ENCODE data around the gene NDUFS8. TPM values are rescaled to one million over a fixed set of nuclear protein-coding genes. Genes with fewer than 3 reads are reported as not detected.
A peak's percentile ranks its signal among the peaks of the same experiment; 100 is the strongest.

The NDUFS8 gene
- total RNA-seq, 2 donors from 2014 or later: 304 to 342 TPM

DNA sequence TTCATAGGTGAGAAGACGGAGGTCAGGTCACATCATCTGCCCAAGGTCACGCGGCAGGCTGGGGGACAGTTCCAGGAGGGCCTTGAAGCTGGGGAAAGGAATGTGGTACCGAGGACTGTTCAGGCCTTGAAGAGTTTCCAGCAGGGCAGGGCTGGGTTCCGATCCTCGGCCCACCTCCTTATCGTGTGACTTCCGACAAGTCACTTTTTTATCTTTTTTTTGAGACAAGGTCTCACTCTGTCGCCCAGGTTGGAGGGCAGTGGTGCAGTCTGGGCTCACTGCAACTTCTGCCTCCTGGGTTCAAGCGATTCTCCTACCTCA lies 623 bp downstream of the NDUFS8 start:
- DNase-seq (no peak), ATAC-seq (peak; percentile 10 to 20)
- intact Hi-C loops (cut with DNase I): loop anchor here in 1 of 2 donors (10.0 kb wide), 2 partner anchors 94 to 174 kb away; partner anchors contain the start of gene CHKA

DNA sequence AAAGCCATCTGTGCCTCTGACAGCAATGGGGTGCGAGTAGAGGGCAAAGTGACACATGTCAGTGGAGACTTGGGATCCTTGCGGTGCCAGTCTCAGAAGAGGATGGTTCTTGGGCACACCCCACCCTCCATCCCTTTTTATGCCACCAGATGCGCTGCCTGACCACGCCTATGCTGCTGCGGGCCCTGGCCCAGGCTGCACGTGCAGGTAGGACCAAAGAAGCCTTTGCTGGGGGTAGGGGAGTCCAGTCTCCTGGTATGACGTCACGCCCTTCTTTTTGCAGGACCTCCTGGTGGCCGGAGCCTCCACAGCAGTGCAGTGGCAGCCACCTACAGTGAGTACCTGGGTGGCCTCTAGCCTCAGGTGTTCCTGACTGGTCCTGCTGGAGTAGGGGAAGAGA lies 1.5 kb downstream of the NDUFS8 start:
- no peak for DNase-seq
- ATAC-seq: no peak
- intact Hi-C loops (cut with DNase I): loop anchor here in 1 of 2 donors (10.0 kb wide), 2 partner anchors 93 to 173 kb away; partner anchors contain the start of gene CHKA

DNA sequence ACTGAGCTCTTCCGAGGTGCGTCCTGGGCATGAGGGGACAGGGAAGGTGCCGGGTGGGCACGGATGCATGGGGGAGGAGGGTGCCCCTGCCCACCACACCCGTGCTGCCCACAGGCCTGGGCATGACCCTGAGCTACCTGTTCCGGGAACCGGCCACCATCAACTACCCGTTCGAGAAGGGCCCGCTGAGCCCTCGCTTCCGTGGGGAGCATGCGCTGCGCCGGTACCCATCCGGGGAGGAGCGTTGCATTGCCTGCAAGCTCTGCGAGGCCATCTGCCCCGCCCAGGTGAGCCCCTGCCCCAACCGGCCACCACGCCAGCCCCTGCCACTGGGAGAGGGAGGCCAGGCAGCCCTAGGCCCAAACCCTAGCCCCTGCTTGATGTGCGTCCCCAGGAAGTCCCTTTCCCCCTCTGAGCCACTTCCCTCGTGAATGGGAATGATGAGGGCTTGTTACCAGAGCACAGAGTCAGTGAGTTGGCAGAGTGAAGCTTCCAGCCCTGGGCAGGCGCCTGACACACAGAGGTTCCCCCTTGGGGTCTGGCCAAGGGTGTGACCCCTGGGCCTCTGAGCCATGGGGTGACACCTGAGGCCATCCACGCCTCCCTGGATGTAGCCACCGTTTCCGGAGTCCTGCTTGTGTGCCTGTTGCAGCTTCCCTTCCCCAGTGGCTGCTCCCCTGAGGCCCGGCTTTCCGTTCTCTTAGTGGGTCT lies 2.7 kb downstream of the NDUFS8 start:
- ATAC-seq: no peak
- intact Hi-C loops (cut with DNase I): loop anchor here in 1 of 2 donors (10.0 kb wide), 2 partner anchors 92 to 172 kb away; partner anchors contain the start of gene CHKA
- DNase-seq: no peak

- peak; percentile 71 for DNase-seq
- peak; percentile 7 to 19 for ATAC-seq
- intact Hi-C loops (cut with DNase I): loop anchor here in 1 of 2 donors (10.0 kb wide), 2 partner anchors 91 to 171 kb away; partner anchors contain the start of gene CHKA
These were observed 3.2 kb downstream of the NDUFS8 start for GRCh38 chr11:68033708-68034045.

DNA sequence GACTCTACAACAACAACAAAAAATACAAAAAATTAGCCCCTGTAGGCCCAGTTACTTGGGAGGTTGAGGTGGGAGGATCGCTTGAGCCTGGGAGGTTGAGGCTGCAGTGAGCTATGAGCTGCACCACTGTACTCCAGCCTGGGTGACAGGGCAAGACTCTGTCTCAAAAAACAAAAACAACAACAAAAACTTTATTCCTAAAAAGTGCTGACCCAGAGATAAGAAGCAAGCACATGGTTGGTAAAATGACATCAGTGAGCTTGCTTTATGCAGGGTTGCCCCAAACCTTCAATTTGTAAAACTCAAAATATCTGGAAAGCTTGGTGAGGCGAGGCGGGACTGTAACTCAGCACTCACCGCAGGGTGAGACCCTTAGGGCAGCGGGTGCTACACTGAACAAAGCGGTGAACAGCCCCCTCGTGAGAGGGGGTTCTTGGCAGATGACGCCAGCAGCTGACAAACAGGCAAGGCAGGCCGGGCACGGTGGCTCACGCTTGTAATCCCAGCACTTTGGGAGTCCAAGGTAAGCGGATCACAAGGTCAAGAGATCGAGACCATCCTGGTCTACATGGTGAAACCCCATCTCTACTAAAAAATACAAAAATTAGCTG lies 4.9 kb downstream of the NDUFS8 start:
- no peak for DNase-seq
- no peak for ATAC-seq
- intact Hi-C loops (cut with DNase I): loop anchor here in 1 of 2 donors (10.0 kb wide), 2 partner anchors 89 to 169 kb away; partner anchors contain the start of gene CHKA

DNA sequence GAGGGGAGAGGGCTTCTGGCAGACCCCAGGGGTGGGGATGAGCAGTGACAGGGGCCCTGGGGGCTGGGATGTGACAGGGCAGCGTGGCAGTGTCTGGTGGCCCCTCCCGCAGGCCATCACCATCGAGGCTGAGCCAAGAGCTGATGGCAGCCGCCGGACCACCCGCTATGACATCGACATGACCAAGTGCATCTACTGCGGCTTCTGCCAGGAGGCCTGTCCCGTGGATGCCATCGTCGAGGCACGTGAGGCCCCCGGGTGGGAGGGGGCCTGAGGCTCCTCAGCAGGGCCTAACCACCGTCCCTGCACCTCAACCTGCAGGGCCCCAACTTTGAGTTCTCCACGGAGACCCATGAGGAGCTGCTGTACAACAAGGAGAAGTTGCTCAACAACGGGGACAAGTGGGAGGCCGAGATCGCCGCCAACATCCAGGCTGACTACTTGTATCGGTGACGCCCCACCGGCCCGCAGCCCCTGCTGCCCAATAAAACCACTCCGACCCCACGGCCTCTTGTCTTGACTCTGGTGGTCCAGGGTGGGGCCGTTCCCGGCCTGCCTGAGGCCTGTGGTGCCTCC lies 5.7 kb downstream of the NDUFS8 start:
- DNase-seq (no peak), ATAC-seq (no peak)
- intact Hi-C loops (cut with DNase I): loop anchor here in 1 of 2 donors (10.0 kb wide), 2 partner anchors 89 to 169 kb away; partner anchors contain the start of gene CHKA

DNA sequence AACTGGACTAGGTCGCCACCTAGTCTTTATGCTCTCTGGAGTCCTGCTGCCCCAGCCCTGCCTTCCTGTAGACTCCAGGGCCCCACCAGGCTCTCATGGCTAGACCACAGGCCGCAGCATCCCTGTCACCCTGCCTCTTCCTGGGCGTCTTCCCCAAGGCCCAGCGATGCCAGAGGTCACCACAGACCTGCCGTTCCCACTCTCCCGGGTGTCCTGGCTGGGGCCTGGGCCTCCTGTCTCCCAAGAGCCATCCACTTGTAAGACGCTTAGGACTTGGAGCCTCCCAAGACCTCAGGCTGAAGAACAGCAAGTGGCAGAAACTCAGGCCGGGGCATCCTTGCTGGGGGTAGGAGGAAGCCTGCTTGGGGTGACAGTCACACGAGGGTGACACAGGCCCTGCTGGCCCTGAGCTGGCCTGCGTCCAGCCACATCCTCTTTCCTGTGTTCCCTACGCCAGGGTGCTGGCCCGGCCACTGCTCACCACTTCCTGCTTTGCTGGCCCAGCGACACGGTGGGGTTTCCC lies 6.3 kb downstream of the NDUFS8 start:
- DNase-seq (peak; percentile 70), ATAC-seq (peak in 1 of 2 donors; percentile 14)
- intact Hi-C loops (cut with DNase I): loop anchor here in 1 of 2 donors (10.0 kb wide), 2 partner anchors 88 to 168 kb away; partner anchors contain the start of gene CHKA

GRCh38 chr11:68037411-68038225 lies 7.1 kb downstream of the NDUFS8 start:
- peak; percentile 28 for DNase-seq
- no peak for ATAC-seq
- intact Hi-C loops (cut with DNase I): loop anchor here in 1 of 2 donors (10.0 kb wide), 2 partner anchors 87 to 167 kb away; partner anchors contain the start of gene CHKA

- intact Hi-C loops (cut with DNase I): loop anchor here in 1 of 2 donors (10.0 kb wide), 2 partner anchors 87 to 167 kb away; partner anchors contain the start of gene CHKA
- ATAC-seq: peak in 1 of 2 donors; percentile 2
- DNase-seq: peak; percentile 29
These were observed 7.8 kb downstream of the NDUFS8 start for GRCh38 chr11:68038226-68038717.

DNA sequence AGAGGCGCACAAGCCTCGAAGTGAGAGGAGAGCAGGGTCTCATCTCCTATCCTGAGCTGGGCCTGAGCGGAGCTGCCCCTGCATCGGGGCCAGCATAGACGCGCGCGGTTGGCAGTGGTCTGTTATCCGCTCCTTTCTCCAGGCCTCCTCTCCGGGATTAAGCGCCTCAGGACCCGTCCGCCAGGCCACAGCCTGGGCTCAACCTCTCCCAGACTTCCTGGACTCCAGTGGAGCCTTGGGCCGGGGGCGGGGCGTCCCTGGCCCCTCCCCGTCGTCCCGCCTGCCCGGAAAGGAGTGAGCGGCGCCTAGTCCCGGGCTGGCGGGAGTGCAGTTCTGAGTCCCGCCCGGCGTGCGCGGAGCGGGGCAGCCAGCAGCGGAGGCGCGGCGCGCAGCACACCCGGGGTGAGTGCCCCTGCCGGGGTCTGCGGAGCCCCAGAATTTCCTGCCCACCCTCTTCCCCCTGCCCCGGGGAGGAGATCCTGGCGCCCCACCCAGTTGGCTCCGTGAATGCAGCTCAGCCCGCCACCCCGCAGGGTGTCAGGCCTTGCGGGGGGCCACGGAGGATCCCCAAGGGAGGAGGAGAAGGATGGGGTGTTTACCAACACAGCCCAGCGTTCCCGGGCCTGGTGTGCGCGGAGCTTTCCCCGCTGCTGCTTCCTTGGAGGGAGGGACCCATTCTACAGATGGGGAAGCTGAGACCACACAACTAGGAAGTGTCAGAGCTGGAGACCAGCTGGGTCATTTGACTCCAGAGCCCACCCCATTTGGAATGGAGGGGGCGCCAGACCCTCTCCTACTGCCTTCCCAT lies 8.4 kb downstream of the NDUFS8 start, which contains the start of gene TCIRG1:
TCIRG1 (plus strand) TSS at position 308 of the 808 bp plus-strand sequence. CDS start 2,247 bp downstream, outside the sequence.
- ATAC-seq (peak; percentile 87 to 88), DNase-seq (peak; percentile 91)
- intact Hi-C loops (cut with DNase I): loop anchor here in 1 of 2 donors (10.0 kb wide), 2 partner anchors 86 to 166 kb away; partner anchors contain the start of gene CHKA

DNA sequence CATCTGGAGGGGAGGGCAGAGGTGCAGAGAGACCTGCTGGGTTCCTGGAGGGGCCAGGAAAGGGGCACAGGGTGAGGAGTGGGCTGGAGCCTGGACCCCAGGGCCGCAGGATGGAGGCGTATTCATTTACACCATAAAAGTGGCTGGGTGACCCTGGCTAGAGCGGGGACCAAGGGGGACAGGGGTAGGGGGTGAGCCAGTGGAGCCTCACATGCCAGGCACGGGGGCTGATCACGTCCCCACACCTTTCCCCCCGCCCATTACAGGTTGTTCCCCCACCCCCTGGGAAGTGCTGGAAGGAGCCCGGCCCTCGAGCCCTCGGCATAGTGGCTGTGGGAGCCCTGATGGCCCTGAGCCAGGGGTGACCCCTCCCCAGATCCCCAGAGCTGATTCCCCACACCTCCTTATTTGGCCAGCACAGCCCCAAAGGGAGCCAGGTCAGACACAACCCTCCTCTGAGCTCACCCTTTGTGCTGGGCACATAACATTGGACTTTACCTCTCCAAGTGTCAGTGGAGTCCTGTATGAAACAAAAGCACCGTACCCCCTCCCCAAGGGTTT lies 9.1 kb downstream of the NDUFS8 start:
- ATAC-seq (no peak), DNase-seq (no peak)
- intact Hi-C loops (cut with DNase I): loop anchor here in 1 of 2 donors (10.0 kb wide), 2 partner anchors 85 to 165 kb away; partner anchors contain the start of gene CHKA

DNA sequence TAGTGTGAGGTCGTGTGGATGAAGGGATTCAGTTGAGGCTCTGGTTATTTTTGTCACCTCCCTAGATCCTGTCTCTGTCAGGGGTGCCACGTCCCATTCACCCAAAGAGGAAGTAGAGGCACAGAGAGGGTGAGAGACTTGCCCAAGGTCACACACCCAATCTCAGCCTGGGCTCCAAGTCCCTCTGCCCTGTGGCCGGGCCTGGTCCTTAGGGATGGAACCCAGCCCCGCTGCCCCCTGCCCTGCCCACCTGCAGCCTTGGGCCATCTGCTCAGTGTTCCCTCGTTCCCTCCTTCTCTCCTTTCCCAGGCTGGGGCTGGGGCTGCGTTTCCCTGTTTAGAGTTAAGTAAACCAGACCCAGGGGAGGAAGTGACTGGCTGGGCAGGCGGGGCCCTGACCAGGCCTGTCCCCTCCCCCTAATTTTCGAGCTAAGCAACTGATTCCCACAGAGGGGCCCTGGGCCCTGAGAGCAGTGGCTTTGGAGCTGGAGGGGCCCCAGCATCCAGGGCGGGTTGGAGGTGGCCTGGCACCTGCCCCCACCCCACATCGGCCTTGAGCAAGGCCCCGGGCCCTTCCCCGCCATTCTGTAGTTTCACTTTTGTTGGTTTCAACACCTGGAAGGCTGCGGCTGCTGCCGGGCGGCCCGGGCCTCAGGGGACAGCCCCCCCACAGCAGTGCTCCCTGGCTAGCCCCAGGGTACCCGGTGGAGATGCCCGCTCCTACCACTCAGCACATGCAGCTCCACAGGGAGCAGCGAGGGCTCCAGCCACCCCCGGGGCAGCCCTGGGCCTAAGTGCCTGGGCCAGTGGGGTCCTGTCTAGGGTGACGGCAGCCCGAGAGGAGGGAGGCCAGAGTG lies 9.8 kb downstream of the NDUFS8 start:
- peak; percentile 71 for DNase-seq
- ATAC-seq: peak; percentile 31 to 36
- intact Hi-C loops (cut with DNase I): no loop called here

DNA sequence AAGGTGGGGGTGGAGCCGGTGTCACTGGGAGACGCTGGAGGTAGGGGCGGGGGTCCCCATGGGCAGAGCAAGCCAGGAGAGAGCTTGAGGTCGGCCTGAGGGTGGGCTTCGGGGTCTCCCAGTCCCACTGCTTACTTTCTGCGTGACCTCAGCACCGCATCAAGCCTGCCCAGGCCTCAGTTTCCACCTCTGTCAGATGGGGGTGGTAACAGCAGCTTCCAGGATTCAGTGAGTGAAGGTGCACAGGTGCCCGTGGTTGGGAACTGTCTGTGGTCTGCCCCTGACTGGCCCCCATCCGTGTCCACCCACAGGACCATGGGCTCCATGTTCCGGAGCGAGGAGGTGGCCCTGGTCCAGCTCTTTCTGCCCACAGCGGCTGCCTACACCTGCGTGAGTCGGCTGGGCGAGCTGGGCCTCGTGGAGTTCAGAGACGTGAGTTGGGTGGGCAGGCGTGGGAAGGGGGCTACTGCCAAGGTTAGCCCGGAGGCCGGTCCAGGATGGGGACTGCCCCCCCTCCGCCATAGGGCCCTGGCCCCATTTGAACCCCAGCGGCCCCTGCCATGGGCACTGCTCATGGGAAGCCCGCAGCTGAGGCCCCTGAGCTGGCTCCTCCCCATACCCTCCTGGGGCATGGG lies 10.6 kb downstream of the NDUFS8 start:
- ATAC-seq (no peak), DNase-seq (no peak)
- intact Hi-C loops (cut with DNase I): no loop called here

DNA sequence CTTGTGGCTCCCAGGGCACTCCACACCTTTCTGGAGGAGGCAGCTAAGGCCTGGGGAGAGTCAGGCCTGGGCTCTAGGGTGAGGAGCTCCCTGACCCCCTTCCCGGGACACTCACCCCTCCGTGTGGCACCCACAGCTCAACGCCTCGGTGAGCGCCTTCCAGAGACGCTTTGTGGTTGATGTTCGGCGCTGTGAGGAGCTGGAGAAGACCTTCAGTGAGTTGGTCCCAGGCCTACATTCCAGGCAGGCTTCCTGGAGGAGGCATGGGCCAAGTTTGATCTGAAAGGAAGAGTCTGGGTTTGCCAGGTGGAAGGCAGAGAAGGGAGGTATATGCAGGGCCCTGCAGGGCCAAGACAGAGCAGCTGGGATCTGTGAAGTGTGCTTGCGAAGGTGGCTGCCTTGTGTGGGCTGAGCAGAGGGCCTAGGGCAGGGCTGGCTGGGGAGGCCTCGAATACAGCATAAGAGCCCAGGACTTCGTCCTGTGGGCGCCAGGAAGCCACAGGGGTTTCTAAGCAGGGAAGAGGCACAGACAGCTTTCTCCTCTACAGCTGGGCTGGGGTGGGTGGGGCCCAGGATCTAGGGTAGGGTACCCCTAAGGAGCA lies 11.2 kb downstream of the NDUFS8 start:
- DNase-seq: no peak
- intact Hi-C loops (cut with DNase I): no loop called here
- ATAC-seq: no peak

DNA sequence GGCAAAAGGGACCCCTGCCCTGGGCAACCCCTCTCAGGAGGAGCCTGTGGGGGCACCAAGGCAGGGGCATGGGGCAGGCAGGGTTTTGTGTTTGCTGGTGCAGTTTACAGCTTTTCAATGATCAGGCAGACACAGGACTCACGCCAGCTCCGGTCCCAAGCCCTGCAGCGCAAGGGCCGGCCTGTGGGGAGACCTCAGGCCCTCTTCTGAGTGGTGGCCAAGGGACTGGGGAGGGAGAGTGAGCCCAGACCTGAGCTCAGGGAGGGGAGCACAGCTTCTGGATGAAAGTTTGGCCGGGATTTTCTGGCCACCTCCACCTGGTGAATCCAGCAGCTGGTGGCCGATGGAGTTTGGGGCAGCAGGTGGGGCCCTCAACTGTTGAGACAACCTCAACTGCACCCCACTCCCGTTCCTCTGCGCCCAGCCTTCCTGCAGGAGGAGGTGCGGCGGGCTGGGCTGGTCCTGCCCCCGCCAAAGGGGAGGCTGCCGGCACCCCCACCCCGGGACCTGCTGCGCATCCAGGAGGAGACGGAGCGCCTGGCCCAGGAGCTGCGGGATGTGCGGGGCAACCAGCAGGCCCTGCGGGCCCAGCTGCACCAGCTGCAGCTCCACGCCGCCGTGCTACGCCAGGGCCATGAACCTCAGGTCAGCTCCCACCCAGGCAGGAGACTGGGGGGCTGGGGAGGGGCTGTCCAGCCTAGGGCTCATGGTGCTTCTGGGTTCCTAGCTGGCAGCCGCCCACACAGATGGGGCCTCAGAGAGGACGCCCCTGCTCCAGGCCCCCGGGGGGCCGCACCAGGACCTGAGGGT lies 11.9 kb downstream of the NDUFS8 start:
- ATAC-seq (no peak), DNase-seq (no peak)
- intact Hi-C loops (cut with DNase I): no loop called here
